Measurements from ENCODE around the gene ERC1.

- TF ChIP-seq, protein P1, sequence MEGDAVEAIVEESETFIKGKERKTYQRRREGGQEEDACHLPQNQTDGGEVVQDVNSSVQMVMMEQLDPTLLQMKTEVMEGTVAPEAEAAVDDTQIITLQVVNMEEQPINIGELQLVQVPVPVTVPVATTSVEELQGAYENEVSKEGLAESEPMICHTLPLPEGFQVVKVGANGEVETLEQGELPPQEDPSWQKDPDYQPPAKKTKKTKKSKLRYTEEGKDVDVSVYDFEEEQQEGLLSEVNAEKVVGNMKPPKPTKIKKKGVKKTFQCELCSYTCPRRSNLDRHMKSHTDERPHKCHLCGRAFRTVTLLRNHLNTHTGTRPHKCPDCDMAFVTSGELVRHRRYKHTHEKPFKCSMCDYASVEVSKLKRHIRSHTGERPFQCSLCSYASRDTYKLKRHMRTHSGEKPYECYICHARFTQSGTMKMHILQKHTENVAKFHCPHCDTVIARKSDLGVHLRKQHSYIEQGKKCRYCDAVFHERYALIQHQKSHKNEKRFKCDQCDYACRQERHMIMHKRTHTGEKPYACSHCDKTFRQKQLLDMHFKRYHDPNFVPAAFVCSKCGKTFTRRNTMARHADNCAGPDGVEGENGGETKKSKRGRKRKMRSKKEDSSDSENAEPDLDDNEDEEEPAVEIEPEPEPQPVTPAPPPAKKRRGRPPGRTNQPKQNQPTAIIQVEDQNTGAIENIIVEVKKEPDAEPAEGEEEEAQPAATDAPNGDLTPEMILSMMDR (IDR thresholded peaks at IDR 0.05) = no peak
- no peak for TF ChIP-seq POLR2A (IDR thresholded peaks at IDR 0.05)
These were observed 78.8 kb downstream of the ERC1 start for GRCh38 chr12:1069846-1070245.

Measured in uterus (tissue), 2 donors.